H1 (cell line): ENCODE data around the gene LDLRAD4. TPM values are rescaled to one million over a fixed set of nuclear protein-coding genes. Genes with fewer than 3 reads are reported as not detected.

ENCODE experiments used
- CEBPB ChIP-seq: IDR thresholded peaks from 2 replicates; pipeline ENCODE4 v1.6.1; 2012; ENCODE audit warnings: low read depth, low read length
- CHD2 ChIP-seq: IDR thresholded peaks from 2 replicates; pipeline ENCODE4 v1.6.1; 2012; ENCODE audit warnings: low read length, improper control_type of control experiment
- CTCF ChIP-seq, 3 experiments: IDR thresholded peaks; 1 replicate in 2 of 3; 2 replicates in 1 of 3; pipeline versions ENCODE4 v1.5.1 to v1.6.1; 2011; ENCODE audit warnings: low read length in 3 of 3, mild to moderate bottlenecking in 3 of 3, inconsistent platforms in 2 of 3, low read depth in 1 of 3, moderate library complexity in 1 of 3; ENCODE audit not compliant: insufficient read depth in 1 of 3; ENCODE audit errors: control extremely low read depth in 1 of 3
- RFX5 ChIP-seq: IDR thresholded peaks from 2 replicates; pipeline ENCODE4 v1.6.1; 2011; ENCODE audit warnings: low read depth, low read length, improper control_type of control experiment, borderline replicate concordance
- polyA plus RNA-seq, 7 experiments: library from polyadenylated mRNA; depleted of rRNA in 3 of 7; stranded (reverse) in 5 of 7; unstranded in 2 of 7; fragments of >200 nt in 5 of 7; fragments of 200-250 nt in 2 of 7; gene quantifications; 1 replicate in 5 of 7; 2 replicates in 1 of 7; 4 replicates in 1 of 7; pipeline versions ENCODE4 v1.2.1 to v1.2.3, GENCODE V29; 2011 to 2013; ENCODE audit warnings: missing spikeins in 2 of 7, mixed read lengths in 2 of 7
- total RNA-seq: library from RNA; stranded (reverse); fragmentation: NEBNext Ultra II Directional; extraction: Animal tissue kit (Norgen Biotek cat#: 25700); gene quantifications from 2 replicates; pipeline ENCODE4 v1.2.1, GENCODE V29; 2021

The LDLRAD4 gene
- total and polyA plus RNA-seq, 2 of the 8 experiments (the other 6 are each of a cell fraction or from before 2014, with no cell fraction given), result 0.77 to 1.4 TPM

GRCh38 chr18:13530033-13530878, 311.7 kb downstream of the LDLRAD4 start (continued):
- TF ChIP-seq RFX5 (no peak), CTCF (IDR thresholded peaks at IDR 0.05; ENCODE audit: control extremely low read depth in 1 of 3, insufficient read depth in 1 of 3, low read depth in 1 of 3, low read length in 3 of 3) (no peak), CEBPB (no peak), CHD2 (no peak)
- TF ChIP-seq, all 59 proteins: peak for 0
